MM.1S (cell line): ENCODE data around the gene B4GALT5.

Experiments used
- DNase-seq: peaks from one replicate; pipeline ENCODE4 v3.0.0-alpha.2; 2015
- H2AFZ ChIP-seq: fragments of 300-600 bp; sonication (generic); 2 replicates; pipeline ENCODE4 v1.6.0; 2016; ENCODE audit warnings: antibody characterized with exemption, low read length
- H3F3A ChIP-seq: fragments of 300-600 bp; sonication (generic); 2 replicates; pipeline ENCODE4 v1.6.1; 2016; ENCODE audit warnings: mild to moderate bottlenecking, antibody characterized with exemption, low read length, moderate library complexity, mixed read lengths; ENCODE audit not compliant: insufficient read depth
- H3K27ac ChIP-seq: fragments of 300-600 bp; sonication (generic); 2 replicates; pipeline ENCODE4 v1.5.1; 2016; ENCODE audit warnings: mild to moderate bottlenecking, low read length
- H3K27me3 ChIP-seq: fragments of 300-600 bp; sonication (generic); replicated peaks from 2 replicates; pipeline ENCODE4 v1.6.0; 2016; ENCODE audit warnings: low read length; ENCODE audit not compliant: insufficient read depth
- H3K36me3 ChIP-seq: fragments of 300-600 bp; sonication (generic); replicated peaks from 2 replicates; pipeline ENCODE4 v1.6.1; 2016; ENCODE audit warnings: mild to moderate bottlenecking, low read length, mixed read lengths; ENCODE audit not compliant: insufficient read depth
- H3K4me1 ChIP-seq: fragments of 300-600 bp; sonication (generic); 2 replicates; pipeline ENCODE4 v1.6.1; 2016; ENCODE audit warnings: low read length, mixed read lengths
- H3K4me2 ChIP-seq: fragments of 300-600 bp; sonication (generic); 2 replicates; pipeline ENCODE4 v1.6.0; 2016; ENCODE audit warnings: low read depth, low read length
- H3K4me3 ChIP-seq: fragments of 300-600 bp; sonication (generic); 2 replicates; pipeline ENCODE4 v1.5.1; 2016; ENCODE audit warnings: low read length, mixed read lengths
- H3K79me2 ChIP-seq: fragments of 300-600 bp; sonication (generic); 2 replicates; pipeline ENCODE4 v1.6.1; 2016; ENCODE audit warnings: mixed run types, low read length, mixed read lengths
- H3K9ac ChIP-seq: fragments of 300-600 bp; sonication (generic); 2 replicates; pipeline ENCODE4 v1.6.1; 2016; ENCODE audit warnings: low read length, mixed read lengths
- H3K9me2 ChIP-seq: fragments of 300-600 bp; sonication (generic); replicated peaks from 2 replicates; pipeline ENCODE4 v1.6.1; 2016; ENCODE audit warnings: mild to moderate bottlenecking, low read length, mixed read lengths; ENCODE audit not compliant: insufficient read depth
- H3K9me3 ChIP-seq: fragments of 300-600 bp; sonication (generic); replicated peaks from 2 replicates; pipeline ENCODE4 v1.6.1; 2016; ENCODE audit warnings: mild to moderate bottlenecking, low read length, mixed read lengths; ENCODE audit not compliant: insufficient read depth
- H4K20me1 ChIP-seq: fragments of 300-600 bp; sonication (generic); 2 replicates; pipeline ENCODE4 v1.6.1; 2016; ENCODE audit warnings: mild to moderate bottlenecking, low read length, moderate library complexity, mixed read lengths; ENCODE audit not compliant: insufficient read depth
- EZH2 ChIP-seq: fragments of 300-600 bp; sonication (generic); optimal IDR thresholded peaks from 2 replicates; pipeline ENCODE3; 2017; ENCODE audit warnings: low read depth, mild to moderate bottlenecking, antibody characterized with exemption, low read length, mixed read lengths
- EZH2phosphoT487 ChIP-seq: fragments of 300-600 bp; sonication (generic); IDR thresholded peaks from 2 replicates; pipeline ENCODE4 v1.6.1; 2018; ENCODE audit warnings: antibody characterized with exemption, low read length
- TF ChIP-seq, protein P1 (sequence below): fragments of 300-600 bp; sonication (generic); IDR thresholded peaks from 2 replicates; pipeline ENCODE4 v1.5.1; 2016; ENCODE audit warnings: antibody characterized with exemption, low read length, mixed read lengths

B4GALT5 gene

DNA sequence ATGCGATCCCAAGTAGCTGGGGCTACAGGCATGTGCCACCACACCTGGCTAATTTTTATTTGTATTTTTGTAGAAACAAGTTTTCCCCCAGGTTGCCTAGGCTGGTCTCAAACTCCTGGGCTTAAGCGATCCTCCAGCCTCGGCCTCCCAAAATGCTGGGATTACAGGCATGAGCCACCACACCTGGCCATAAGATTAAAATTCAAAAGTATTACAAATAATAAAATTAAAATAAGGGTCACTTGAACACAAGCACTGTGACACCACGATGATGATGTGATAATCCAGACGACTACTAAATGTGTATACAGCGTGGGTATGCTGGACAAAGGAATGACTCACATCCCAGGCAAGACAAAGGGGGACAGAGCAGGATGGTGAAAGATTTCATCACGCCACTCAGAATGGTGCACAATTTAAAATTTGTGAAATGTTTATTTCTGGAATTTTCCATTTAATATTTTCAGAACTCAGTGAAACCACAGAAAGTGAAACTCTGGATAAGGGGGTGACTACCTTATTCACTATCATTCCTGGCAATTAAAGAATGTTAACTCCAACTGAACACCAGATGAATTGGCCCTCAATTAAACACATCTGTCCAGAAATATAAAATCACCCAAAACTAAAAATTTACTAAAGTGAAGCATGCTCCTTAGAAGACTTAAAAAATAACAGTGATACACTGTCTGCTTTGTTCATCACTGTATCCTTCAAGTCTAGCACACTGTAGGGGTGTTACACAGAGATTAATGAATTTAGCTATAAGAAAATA is 13.1 kb downstream of the B4GALT5 start:
- TF ChIP-seq, protein P1, sequence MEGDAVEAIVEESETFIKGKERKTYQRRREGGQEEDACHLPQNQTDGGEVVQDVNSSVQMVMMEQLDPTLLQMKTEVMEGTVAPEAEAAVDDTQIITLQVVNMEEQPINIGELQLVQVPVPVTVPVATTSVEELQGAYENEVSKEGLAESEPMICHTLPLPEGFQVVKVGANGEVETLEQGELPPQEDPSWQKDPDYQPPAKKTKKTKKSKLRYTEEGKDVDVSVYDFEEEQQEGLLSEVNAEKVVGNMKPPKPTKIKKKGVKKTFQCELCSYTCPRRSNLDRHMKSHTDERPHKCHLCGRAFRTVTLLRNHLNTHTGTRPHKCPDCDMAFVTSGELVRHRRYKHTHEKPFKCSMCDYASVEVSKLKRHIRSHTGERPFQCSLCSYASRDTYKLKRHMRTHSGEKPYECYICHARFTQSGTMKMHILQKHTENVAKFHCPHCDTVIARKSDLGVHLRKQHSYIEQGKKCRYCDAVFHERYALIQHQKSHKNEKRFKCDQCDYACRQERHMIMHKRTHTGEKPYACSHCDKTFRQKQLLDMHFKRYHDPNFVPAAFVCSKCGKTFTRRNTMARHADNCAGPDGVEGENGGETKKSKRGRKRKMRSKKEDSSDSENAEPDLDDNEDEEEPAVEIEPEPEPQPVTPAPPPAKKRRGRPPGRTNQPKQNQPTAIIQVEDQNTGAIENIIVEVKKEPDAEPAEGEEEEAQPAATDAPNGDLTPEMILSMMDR = no peak
- H4K20me1 ChIP-seq = no peaks in the 10 kb centered on the region
- no peak overlapping the region for H3K4me2 ChIP-seq
- H3K4me1 ChIP-seq = peaks cover 25% of the 10 kb centered on the region
- peaks cover 97% of the 10 kb centered on the region for H3K79me2 ChIP-seq
- no peak overlapping the region for H3K9ac ChIP-seq
- H3K9me3 ChIP-seq = no peaks in the 10 kb centered on the region
- H3K27ac ChIP-seq = no peak overlapping the region
- DNase-seq = no peak
- H3F3A ChIP-seq = peaks cover 2% of the 10 kb centered on the region; the same call in 1 of the 2 replicates
- H3K9me2 ChIP-seq = no peaks in the 10 kb centered on the region
- H3K27me3 ChIP-seq = no peaks in the 10 kb centered on the region
- no peaks in the 10 kb centered on the region for H3K36me3 ChIP-seq
- no peak overlapping the region for H2AFZ ChIP-seq
- no peak overlapping the region for H3K4me3 ChIP-seq

DNA sequence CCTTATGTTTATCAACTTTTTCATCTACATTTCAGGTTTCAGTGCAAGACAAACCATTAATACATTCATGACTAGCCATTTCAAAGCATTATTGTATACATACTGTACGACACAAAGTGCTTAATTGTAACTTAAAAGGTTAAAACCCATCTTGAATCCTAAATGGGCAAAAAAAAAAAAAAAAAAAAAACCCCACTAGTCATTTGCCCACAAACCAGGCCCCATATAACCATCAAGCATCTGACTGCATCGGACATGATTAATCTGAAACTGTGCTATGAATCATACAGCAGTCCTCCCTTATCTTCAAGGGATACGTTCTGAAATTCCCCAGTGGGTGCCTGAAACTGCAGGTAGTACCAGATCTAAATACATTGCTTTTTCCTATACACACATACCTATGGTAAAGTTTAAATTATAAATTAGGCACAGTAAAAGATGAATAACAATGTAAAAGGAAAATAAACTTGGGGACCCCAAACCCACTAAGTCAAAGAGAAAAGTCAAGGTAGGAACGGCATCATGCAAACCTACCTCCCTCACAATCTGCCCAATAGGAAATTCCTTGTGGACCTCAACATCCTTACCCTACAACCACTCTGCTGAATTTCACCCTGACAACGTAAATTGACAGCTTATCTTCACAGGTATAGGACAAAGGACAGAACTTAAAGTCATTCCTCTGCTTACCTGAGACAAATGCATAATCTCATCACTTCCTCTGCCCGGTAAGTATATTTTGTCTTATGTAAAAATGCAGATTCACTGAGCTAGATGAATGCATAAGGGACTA is 14.3 kb downstream of the B4GALT5 start:
- H3K79me2 ChIP-seq = peaks cover 98% of the 10 kb centered on the region
- peaks cover 21% of the 10 kb centered on the region for H3K4me1 ChIP-seq
- H3K27ac ChIP-seq = no peak overlapping the region
- H3K27me3 ChIP-seq = no peaks in the 10 kb centered on the region
- H2AFZ ChIP-seq = no peak overlapping the region
- no peaks in the 10 kb centered on the region for H3K9me3 ChIP-seq
- no peak overlapping the region for H3K4me2 ChIP-seq
- TF ChIP-seq EZH2 (no peak), EZH2phosphoT487 (no peak)
- TF ChIP-seq, protein P1 = no peak
- H3K9ac ChIP-seq = no peak overlapping the region
- no peaks in the 10 kb centered on the region for H3K9me2 ChIP-seq
- no peaks in the 10 kb centered on the region for H4K20me1 ChIP-seq
- H3F3A ChIP-seq = no peaks in the 10 kb centered on the region
- no peaks in the 10 kb centered on the region for H3K36me3 ChIP-seq
- no peak overlapping the region for H3K4me3 ChIP-seq
- no peak for DNase-seq

DNA sequence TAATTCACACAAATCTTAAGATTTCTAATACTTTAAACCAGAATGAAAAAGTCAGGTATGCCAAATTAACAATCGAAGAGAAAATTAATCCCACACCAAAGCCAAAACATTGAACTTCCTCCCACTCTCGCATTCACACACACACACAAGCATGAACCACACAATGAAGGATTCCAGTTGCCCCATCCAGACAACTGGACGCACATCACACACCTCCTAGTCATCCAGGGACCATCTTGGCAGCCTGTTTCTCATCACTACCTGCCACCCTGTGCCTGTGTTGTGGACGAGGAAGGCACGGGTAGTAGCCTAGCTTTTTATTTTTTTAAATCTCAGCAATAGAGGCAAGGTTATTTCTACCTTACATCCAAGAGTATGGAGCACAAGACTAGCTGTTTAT is 15.2 kb downstream of the B4GALT5 start:
- TF ChIP-seq, protein P1 = no peak
- TF ChIP-seq EZH2 = no peak
- no peak for TF ChIP-seq EZH2phosphoT487
- no peak overlapping the region for H3K4me2 ChIP-seq
- H3K27ac ChIP-seq = no peak overlapping the region
- peaks cover 24% of the 10 kb centered on the region for H3K4me1 ChIP-seq
- no peaks in the 10 kb centered on the region for H3K27me3 ChIP-seq
- no peak for DNase-seq
- H3K79me2 ChIP-seq = peaks cover 99% of the 10 kb centered on the region
- H3K9me2 ChIP-seq = no peaks in the 10 kb centered on the region
- H3K9me3 ChIP-seq = no peaks in the 10 kb centered on the region
- no peaks in the 10 kb centered on the region; the same call in 1 of the 2 replicates for H4K20me1 ChIP-seq
- no peak overlapping the region for H3K4me3 ChIP-seq
- H2AFZ ChIP-seq = no peak overlapping the region
- H3K9ac ChIP-seq = no peak overlapping the region
- no peaks in the 10 kb centered on the region for H3K36me3 ChIP-seq
- no peaks in the 10 kb centered on the region for H3F3A ChIP-seq
